Raji (cell line): ENCODE results near the gene ELF3.

Source experiments
- POLR2A ChIP-seq: IDR thresholded peaks from 2 replicates; pipeline ENCODE4 v1.6.1; 2011; ENCODE audit warnings: low read depth, low read length, control low read depth; ENCODE audit not compliant: insufficient read depth

The ELF3 gene

DNA sequence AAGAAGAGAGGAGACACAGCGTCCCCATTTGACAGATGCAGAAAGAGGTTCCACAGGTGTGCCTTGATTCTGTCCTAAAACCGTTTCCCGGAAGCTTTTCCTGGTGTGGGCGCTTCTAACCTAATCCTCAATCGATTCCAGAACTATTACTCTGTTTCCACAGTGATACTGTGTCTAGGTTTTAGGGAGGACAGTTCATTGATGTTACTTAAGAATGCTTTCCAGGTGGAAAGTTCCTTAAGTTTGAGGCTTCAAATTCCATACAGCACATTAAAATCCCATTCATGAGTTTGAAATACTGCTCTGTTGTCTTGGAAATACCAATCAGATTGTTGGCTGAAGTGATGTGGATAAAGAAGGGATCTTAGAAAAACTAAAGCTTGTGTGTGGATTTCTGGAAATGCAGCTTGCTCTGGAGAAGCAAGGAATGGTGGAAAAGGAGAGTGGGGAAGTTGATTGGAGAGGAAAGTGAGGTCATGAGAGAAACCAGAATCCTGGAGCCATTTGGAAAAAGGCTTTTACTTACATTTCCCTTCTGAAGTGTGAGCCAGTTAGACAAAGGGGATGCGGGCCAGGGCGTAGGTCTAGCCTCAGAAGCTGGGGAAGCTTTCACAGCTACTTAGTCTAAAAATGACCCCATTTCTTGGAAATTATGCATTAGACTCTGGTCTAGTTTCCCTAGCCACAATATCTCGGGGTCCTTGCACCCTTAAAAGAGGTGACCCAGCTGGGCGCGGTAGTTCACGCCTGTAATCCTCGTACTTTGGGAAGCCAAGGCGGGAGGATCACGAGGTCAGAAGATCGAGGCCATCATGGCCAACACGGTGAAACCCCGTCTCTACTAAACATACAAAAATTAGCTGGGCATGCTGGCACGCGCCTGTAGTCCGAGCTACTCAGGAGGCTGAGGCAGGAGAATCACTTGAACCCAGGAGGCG lies 6.7 kb downstream of the ELF3 start:
- TF ChIP-seq POLR2A: no peak

DNA sequence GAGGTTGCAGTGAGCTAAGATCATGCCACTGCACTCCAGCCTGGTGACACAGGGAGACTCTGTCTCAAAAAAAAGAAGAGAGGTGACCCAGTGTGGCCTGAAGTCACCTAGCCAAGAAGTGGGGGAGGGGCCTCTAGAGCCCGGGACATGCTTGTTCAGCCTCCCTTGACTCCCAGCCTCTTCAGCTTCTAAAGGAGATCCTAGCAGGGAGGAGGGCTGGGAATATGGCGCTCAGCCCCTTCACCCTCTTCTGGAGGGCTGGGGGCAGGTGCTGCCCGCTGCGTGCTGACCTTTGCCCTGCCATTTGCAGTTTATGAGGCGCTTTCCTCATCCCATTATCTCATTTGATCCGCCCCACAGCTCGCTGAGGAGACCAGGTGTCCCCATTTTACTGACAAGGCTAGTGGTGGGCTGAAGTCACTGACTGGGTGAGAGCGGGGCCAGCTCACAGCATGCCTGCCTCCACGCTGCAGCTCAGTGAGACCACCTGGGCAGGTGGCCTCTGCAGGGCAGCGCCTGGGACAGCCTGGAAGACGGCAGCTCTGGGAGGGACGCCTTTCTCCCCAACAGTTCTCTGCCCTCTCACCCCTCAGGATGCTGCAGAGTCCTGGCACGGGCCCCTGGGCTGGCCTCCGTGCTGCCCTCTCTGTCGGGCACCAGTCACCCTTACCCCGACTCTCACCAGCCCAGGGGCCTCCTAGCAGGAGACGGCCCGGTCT lies 7.5 kb downstream of the ELF3 start:
- no peak for TF ChIP-seq POLR2A

DNA sequence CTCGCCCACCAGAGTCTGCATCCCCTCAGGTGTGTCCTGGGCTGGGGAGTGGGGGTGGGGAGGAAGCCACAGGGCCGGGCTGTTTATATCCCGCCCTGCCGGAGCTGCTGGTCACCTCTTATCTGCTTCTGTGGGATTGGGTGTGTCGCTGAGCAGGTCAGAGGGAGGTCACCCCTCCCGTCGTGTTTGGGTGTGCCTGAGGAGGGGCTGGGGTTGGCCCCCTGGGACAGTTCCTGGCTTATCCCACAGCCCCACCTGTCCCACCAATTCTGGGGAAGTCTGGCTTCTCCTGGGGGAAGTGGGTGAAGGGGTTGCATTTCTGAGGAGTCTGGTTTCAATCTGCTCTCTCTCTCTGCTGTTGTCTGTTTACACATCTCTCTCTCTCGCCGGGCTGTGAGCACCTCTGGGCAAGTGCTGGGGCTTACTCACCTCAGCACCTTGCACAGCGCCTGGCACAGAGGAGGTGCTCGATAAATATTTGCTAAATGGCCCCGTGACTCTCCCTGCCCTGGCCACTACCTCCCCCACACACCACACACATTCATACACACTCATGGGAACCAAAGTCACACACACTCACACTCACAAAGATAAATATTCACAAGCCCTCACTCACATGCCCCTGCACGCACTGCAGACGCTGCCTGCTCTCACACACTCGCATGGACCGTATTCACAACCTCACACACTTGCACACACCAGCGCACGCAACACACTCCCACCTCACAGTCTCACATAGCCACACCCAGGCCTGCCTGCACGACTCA lies 8.3 kb downstream of the ELF3 start:
- no peak for TF ChIP-seq POLR2A

DNA sequence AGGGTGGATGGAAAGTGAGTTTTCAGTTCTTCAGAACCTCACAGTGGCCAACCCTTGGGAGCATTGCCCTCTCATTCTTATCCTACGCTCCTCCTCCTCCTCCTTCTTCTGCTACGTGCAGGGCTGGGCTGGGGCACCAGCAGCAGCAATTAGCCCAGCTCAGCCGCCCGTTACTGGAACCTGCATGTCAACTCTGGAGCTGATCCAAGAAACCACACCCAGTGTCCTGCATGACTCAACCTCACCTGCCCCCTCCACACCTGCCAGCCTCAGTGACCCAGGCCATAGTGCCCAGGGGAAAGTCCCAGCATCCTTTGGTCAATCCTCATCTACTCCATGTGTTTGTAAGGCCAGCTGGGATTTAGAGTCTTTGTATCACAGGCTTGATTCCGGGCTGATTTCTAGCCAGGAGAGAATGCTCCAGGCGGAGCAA lies 12.6 kb downstream of the ELF3 start:
- TF ChIP-seq POLR2A: no peak

DNA sequence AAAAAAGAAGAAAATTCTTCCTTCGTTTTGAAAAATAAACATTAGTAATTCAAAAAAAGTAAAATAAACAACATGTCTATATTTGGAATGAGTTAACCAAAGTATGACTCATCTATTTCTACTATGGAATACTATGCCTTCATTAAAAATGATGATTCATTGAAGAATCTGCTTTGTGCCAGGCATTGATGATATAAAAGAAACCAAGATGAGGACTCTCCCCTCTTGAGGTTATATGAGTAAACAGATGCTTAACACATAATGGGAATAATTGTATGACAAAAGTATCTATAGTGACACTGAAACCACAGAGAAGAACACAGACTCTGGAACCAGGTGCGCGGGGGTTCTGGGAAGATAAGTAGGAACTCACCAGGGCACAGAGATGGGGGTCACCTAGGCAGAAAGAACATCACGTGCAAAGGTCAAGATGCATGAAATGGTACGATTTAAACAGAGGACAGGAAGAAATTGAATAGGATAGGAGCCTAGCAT lies 18.8 kb downstream of the ELF3 start:
- no peak for TF ChIP-seq POLR2A

DNA sequence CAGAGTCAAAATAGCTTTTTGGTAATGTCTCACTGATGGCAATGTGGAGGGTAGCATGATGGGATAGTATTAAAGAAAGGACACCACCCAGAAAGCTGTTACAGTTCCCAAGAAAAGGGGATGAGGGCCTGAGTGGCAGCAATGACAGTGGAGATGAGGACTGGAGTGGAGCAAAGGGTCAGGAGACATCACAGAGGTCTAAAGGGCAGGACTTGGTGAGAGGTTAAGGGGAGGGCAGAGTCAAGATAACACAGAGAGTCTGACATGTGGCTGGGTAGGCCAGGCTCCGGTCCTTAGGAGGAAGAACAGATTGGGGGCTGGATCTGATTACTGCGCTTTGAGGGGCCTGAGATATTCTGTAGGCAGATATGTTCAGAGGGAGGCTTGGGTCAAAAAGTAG lies 19.3 kb downstream of the ELF3 start:
- no peak for TF ChIP-seq POLR2A

DNA sequence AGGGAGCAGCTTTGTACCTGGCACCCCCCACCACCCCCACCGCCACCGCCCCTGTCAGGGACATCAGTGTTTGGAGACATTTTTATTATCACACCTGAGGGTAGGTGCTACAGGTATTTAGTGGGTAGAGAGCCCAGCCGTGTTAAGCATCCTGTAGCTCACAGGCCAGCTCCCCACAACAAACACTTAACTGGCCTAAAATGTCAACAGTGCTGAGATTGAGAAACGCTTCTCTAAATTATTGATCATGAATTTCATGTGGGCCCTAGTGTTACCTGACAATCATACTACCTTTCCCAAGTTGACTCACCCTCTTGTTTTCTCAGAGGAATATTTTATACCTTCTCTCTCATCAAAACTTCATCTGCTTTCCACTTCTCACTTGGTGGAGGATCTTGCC lies 21.4 kb downstream of the ELF3 start:
- TF ChIP-seq POLR2A: no peak

DNA sequence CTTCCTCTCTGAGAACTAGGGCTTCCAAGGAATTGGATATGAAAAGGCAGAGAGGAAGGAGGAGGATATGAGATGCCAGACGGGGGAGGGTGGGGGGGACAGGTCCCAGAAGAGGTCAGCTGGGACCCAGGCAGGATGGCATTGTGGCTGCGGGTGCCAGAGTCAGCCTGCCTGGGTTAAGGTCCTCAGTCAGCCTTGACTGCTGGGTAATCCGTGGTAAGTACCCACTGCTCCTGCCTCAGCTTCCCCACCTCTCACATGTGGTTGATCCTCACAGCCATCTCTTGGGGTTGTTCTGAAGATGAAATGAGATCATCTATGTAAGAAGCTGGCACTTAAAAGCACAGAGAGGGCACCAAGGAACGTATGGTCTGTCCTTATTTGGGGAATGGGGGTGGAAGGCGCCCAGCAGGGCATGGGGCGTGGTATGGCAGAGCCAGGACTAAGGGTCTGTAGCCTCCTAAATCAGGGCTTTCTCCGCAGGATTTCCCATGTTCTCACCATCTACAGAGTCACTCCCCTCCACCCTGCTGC lies 23.8 kb downstream of the ELF3 start:
- no peak for TF ChIP-seq POLR2A

DNA sequence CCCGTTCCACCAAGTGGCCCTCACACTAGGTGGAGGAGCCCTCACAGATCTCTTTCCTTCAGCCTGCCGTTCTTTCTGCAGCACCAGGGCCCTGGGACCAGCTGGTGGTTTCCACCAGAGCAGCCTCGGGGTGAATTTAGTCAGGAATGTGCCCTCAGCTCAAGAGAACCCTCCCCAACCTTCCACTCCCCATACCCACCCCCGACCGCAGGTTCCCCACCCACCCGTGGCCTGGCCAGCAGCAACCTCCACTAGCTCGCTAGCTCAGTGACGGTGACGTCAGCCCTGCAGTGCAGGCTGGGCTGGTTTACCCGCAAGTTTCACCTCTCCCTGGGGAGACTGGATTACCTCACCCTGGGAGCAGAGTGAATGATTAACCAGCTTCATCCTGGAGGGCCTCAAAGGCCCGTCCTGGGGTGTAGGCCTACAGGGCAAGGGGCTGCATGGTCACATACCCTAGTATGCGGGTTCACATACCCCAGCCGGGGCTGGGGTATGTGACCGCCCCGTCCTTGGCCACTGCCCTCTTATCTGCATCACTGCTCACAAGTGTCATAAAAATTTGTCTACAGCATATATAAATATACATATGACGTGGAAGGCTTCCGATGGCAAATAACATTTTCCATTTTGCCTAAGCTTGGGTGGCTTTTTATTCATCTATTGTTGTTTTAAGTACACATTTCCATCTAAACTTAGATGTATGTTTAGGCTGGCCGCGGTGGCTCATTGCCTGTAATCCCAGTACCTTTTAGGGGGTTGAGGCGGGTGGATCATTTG lies 24.5 kb downstream of the ELF3 start:
- TF ChIP-seq POLR2A: no peak

DNA sequence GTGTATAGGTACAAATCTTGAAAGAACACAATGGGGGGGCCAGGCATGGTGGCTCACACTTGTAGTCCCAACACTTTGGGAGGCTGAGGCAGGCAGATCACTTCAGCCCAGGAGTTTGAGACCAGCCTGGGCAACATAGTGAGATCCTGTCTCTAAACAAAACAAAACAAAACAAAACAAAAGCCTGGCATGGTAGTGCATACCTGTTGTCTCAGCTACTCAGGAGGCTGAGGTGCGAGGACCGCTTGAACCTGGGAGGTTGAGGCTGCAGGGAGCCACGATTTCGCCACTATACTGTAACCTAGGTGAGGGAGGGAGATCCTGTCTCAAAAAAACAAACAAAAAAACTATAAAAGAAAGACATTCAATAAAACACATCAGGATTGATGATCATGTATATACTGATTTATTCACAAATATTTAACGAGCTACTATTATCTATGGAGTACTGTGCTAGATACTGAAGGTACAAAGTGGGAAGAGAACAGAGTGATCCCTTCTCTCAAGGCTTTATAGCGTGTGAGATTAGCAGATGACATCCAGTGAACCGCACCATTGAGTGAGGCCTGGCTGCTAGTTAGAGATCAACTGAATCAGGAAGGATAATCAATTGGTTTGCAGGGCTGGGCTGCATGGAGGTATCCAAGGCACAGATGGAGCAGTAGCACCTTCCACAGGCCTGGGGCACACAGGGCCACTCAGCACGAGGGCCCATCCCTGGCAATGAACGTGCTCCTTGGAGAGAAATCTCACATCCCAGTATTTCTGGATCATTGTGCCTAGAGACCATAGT lies 26.4 kb downstream of the ELF3 start:
- TF ChIP-seq POLR2A: no peak

DNA sequence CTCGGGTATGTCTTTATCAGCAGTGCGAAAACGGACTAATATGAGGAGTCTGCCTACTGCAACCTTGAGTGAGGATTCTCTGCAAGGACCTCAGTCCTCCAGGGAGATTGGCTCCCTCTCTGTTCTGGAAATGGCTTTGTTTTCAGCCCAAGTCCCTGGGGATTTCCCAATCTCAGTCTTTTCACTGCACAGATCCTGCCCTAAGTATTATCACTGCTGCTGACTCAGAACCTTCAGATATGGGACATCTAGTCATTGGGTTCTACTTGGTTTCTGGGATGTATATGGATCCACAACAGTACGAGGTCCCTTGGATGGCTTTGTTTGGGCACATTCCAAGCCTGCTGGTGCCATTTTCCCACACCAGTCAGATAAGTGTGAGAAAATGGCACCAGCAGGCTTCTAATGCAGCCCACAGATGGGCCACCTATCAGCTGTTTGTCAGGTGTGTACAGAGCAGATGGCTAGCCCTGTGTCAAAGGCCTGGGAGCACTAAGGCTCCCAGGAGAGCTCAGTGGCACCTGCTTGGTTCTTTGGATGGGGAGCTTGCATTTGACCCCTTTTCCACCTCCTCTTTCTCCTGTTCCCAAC lies 27.4 kb downstream of the ELF3 start:
- TF ChIP-seq POLR2A: no peak

DNA sequence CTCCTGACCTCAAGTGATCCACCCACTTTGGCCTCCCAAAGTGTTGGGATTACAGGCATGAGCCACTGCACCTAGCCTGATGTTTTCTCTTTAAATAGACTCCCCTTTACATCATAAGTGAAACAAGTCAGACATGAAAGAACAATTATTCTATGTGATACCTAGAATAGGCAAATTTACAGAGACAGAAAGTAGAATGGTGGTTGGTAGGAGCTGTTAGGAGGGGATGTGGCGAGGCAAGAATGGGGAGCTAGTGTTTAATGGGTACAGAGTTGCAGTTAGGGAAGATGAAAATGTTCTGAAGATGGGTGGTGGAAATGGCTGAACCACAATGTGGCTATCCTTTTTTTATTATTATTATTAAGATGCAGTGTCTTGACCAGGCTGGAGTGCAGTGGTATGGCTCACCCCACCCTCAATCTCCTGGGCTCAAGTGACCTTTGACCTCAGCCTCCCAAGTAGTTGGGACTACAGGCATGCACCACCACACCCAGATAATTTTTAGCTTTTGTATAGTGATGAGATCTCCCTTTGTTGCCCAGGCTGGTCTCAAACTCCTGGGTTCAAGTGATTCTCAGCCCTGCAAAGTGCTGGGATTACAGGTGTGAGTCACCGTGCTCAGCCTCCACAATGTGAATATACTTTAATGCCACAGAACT lies 28.4 kb downstream of the ELF3 start:
- no peak for TF ChIP-seq POLR2A

DNA sequence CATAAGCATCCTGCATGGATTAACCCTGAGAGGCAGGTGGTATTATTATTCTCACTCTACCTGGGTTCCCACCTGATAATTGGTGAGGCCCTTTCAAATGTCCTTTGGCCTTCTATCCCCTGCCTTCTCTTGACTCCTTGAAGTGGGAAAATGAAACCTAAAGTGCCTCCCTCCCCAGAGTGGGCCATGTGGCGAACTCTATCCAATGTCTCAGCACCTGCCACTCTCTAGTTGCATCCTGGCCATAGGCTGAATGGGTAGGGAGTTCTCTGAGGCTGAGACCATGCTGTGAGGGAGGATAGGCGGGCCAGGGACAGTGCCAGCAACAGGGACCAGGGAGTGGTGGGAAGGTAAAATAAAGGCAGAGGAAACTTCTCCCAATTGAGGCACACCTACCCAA lies 35.3 kb downstream of the ELF3 start:
- TF ChIP-seq POLR2A: no peak

DNA sequence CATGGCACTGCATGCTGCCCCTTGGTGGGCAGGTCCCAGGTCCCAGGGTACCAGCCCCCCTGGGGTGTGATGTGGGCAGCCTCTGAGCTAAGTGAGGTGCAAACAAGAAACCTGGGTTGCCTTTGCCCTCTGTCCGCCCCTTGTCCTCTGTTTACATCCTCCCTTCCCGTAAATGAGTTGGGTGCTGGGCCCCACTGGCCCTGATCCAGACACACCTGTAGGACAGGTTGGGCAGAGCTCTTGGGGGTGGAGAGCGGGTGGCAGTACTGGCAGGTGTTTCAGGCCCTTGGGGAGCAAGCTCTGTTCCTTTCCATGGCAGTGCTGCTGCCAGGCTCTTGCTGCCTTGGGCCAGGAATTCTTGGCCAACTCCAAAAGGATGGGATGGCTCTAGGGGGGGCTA lies 35.8 kb downstream of the ELF3 start:
- no peak for TF ChIP-seq POLR2A
